GM23338 (cell line): ENCODE data around the gene XPNPEP1. TPM values are rescaled to one million over a fixed set of nuclear protein-coding genes. Genes with fewer than 3 reads are reported as not detected.

Experiments used
- ATAC-seq: fragments of 200-7000 bp; cut with Tn5 transposase; 3 replicates; pipeline ENCODE4 v1.9.1; 2020
- DNase-seq: peaks from one replicate; pipeline ENCODE4 v3.0.0-alpha.2; 2015; ENCODE audit warnings: low spot score
- H2AFZ ChIP-seq: fragments of 200-600 bp; sonication (generic); 2 replicates; pipeline ENCODE4 v1.8.0; 2016; ENCODE audit warnings: antibody characterized with exemption, mild to moderate bottlenecking, moderate library complexity
- H3F3A ChIP-seq: fragments of 200-600 bp; sonication (generic); replicated peaks from 2 replicates; pipeline ENCODE4 v1.8.0; 2017; ENCODE audit warnings: antibody characterized with exemption, mixed run types, low read depth
- H3K27ac ChIP-seq: fragments of 200-600 bp; sonication (generic); 2 replicates; pipeline ENCODE4 v1.6.1; 2016; ENCODE audit warnings: low read depth
- H3K27me3 ChIP-seq: fragments of 200-600 bp; sonication (generic); 2 replicates; pipeline ENCODE4 v1.8.0; 2016; ENCODE audit warnings: mild to moderate bottlenecking, mixed run types, moderate library complexity; ENCODE audit not compliant: insufficient read depth
- H3K36me3 ChIP-seq: fragments of 200-600 bp; sonication (generic); 2 replicates; pipeline ENCODE4 v1.8.0; 2016; ENCODE audit warnings: mild to moderate bottlenecking; ENCODE audit not compliant: insufficient read depth
- H3K4me1 ChIP-seq: fragments of 200-600 bp; sonication (generic); 2 replicates; pipeline ENCODE4 v1.8.0; 2016; ENCODE audit warnings: mild to moderate bottlenecking, moderate library complexity; ENCODE audit not compliant: insufficient read depth
- H3K4me2 ChIP-seq: fragments of 200-600 bp; sonication (generic); 2 replicates; pipeline ENCODE4 v1.7.1; 2017; ENCODE audit warnings: mixed run types
- H3K4me3 ChIP-seq: fragments of 200-600 bp; sonication (generic); 2 replicates; pipeline ENCODE4 v1.6.1; 2016; ENCODE audit warnings: mixed run types
- H3K79me2 ChIP-seq: fragments of 200-600 bp; sonication (generic); replicated peaks from 2 replicates; pipeline ENCODE4 v1.8.0; 2017; ENCODE audit warnings: mild to moderate bottlenecking; ENCODE audit not compliant: insufficient read depth
- H3K9me2 ChIP-seq: fragments of 200-600 bp; sonication (generic); 2 replicates; pipeline ENCODE4 v1.8.0; 2017; ENCODE audit not compliant: insufficient read depth
- H4K20me1 ChIP-seq: fragments of 200-600 bp; sonication (generic); replicated peaks from 2 replicates; pipeline ENCODE4 v1.8.0; 2017; ENCODE audit warnings: mild to moderate bottlenecking; ENCODE audit not compliant: insufficient read depth
- H3K27ac Mint-ChIP-seq: 2 replicates; pipeline ENCODE4 v1.8.0; 2020; ENCODE audit warnings: inconsistent platforms, mild to moderate bottlenecking, moderate library complexity, mixed read lengths
- H3K27me3 Mint-ChIP-seq: 3 replicates; pipeline ENCODE4 v1.8.0; 2022; ENCODE audit warnings: low read depth, mild to moderate bottlenecking, moderate library complexity, mixed read lengths, inconsistent platforms; ENCODE audit not compliant: insufficient read depth, poor library complexity
- H3K36me3 Mint-ChIP-seq: 3 replicates; pipeline ENCODE4 v1.8.0; 2021; ENCODE audit warnings: low read depth, mild to moderate bottlenecking, inconsistent platforms, moderate library complexity, mixed read lengths
- H3K4me1 Mint-ChIP-seq: 3 replicates; pipeline ENCODE4 v1.8.0; 2020; ENCODE audit warnings: mild to moderate bottlenecking, inconsistent platforms, mixed read lengths
- H3K4me3 Mint-ChIP-seq: 3 replicates; pipeline ENCODE4 v1.8.0; 2021; ENCODE audit warnings: moderate library complexity, mild to moderate bottlenecking, inconsistent platforms, mixed read lengths
- H3K9me3 Mint-ChIP-seq: 3 replicates; pipeline ENCODE4 v1.8.0; 2020; ENCODE audit warnings: moderate library complexity, mild to moderate bottlenecking, inconsistent platforms, mixed read lengths
- CREB1 ChIP-seq: fragments of 250-450 bp; sonication (Bioruptor Pico); IDR thresholded peaks from 2 replicates; pipeline ENCODE4 v1.5.0; 2020; ENCODE audit warnings: low read depth, mild to moderate bottlenecking, moderate library complexity
- polyA plus RNA-seq: library from polyadenylated mRNA; unstranded; fragments of >200 nt; fragmentation: Nextera tagmentation; extraction: Ambion mirVana; gene quantifications from 2 replicates; pipeline ENCODE4 v1.2.1, GENCODE V29; 2016
- total RNA-seq: library from RNA; depleted of rRNA; stranded (reverse); fragments of >200 nt; shearing (Covaris generic); gene quantifications from 2 replicates; pipeline ENCODE4 v1.2.3, GENCODE V29; 2014
- TF ChIP-seq, protein P1 (sequence below): fragments of 250-450 bp; sonication (Bioruptor Pico); IDR thresholded peaks from 2 replicates; pipeline ENCODE4 v1.5.0; 2020; ENCODE audit warnings: mild to moderate bottlenecking, moderate library complexity
- TF ChIP-seq, protein P2 (sequence below), 2 experiments: fragments of 200-600 bp in 1 of 2; sonication (generic) in 1 of 2; conservative IDR thresholded peaks; 2 replicates each; pipeline versions ENCODE4 v1.5.1 to v1.6.1; 2016 to 2017; ENCODE audit warnings: antibody characterized with exemption in 2 of 2, low read depth in 2 of 2, mild to moderate bottlenecking in 2 of 2, moderate library complexity in 1 of 2

XPNPEP1 gene
- total and polyA plus RNA-seq, 2 experiments from 2014 or later: 17.5 to 55.8 TPM

DNA sequence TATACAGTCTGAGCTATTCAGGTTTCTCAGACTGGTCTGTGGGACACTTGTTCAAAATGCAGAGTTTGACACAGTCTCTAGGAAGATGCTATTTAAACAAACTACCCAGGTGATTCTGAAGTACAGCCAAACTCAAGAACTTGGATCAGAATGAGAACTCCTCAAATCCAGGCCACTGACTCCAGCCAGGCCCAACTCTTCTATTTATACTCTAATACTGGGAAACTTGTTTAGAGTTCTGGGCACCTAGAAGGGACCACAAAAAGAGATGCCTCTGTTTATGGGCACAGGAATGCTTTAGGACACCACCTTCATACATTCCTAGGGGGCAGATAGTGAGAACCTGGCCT lies 44.4 kb upstream of the XPNPEP1 start (continued):
- TF ChIP-seq, protein P1, sequence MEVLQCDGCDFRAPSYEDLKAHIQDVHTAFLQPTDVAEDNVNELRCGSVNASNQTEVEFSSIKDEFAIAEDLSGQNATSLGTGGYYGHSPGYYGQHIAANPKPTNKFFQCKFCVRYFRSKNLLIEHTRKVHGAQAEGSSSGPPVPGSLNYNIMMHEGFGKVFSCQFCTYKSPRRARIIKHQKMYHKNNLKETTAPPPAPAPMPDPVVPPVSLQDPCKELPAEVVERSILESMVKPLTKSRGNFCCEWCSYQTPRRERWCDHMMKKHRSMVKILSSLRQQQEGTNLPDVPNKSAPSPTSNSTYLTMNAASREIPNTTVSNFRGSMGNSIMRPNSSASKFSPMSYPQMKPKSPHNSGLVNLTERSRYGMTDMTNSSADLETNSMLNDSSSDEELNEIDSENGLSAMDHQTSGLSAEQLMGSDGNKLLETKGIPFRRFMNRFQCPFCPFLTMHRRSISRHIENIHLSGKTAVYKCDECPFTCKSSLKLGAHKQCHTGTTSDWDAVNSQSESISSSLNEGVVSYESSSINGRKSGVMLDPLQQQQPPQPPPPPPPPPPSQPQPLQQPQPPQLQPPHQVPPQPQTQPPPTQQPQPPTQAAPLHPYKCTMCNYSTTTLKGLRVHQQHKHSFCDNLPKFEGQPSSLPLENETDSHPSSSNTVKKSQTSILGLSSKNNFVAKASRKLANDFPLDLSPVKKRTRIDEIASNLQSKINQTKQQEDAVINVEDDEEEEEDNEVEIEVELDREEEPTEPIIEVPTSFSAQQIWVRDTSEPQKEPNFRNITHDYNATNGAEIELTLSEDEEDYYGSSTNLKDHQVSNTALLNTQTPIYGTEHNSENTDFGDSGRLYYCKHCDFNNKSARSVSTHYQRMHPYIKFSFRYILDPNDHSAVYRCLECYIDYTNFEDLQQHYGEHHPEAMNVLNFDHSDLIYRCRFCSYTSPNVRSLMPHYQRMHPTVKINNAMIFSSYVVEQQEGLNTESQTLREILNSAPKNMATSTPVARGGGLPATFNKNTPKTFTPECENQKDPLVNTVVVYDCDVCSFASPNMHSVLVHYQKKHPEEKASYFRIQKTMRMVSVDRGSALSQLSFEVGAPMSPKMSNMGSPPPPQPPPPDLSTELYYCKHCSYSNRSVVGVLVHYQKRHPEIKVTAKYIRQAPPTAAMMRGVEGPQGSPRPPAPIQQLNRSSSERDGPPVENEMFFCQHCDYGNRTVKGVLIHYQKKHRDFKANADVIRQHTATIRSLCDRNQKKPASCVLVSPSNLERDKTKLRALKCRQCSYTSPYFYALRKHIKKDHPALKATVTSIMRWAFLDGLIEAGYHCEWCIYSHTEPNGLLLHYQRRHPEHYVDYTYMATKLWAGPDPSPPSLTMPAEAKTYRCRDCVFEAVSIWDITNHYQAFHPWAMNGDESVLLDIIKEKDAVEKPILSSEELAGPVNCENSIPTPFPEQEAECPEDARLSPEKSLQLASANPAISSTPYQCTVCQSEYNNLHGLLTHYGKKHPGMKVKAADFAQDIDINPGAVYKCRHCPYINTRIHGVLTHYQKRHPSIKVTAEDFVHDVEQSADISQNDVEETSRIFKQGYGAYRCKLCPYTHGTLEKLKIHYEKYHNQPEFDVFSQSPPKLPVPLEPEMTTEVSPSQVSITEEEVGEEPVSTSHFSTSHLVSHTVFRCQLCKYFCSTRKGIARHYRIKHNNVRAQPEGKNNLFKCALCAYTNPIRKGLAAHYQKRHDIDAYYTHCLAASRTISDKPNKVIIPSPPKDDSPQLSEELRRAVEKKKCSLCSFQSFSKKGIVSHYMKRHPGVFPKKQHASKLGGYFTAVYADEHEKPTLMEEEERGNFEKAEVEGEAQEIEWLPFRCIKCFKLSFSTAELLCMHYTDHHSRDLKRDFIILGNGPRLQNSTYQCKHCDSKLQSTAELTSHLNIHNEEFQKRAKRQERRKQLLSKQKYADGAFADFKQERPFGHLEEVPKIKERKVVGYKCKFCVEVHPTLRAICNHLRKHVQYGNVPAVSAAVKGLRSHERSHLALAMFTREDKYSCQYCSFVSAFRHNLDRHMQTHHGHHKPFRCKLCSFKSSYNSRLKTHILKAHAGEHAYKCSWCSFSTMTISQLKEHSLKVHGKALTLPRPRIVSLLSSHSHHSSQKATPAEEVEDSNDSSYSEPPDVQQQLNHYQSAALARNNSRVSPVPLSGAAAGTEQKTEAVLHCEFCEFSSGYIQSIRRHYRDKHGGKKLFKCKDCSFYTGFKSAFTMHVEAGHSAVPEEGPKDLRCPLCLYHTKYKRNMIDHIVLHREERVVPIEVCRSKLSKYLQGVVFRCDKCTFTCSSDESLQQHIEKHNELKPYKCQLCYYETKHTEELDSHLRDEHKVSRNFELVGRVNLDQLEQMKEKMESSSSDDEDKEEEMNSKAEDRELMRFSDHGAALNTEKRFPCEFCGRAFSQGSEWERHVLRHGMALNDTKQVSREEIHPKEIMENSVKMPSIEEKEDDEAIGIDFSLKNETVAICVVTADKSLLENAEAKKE: no peak
- no peak for TF ChIP-seq CREB1 (CRISPR knock-in tag)

DNA sequence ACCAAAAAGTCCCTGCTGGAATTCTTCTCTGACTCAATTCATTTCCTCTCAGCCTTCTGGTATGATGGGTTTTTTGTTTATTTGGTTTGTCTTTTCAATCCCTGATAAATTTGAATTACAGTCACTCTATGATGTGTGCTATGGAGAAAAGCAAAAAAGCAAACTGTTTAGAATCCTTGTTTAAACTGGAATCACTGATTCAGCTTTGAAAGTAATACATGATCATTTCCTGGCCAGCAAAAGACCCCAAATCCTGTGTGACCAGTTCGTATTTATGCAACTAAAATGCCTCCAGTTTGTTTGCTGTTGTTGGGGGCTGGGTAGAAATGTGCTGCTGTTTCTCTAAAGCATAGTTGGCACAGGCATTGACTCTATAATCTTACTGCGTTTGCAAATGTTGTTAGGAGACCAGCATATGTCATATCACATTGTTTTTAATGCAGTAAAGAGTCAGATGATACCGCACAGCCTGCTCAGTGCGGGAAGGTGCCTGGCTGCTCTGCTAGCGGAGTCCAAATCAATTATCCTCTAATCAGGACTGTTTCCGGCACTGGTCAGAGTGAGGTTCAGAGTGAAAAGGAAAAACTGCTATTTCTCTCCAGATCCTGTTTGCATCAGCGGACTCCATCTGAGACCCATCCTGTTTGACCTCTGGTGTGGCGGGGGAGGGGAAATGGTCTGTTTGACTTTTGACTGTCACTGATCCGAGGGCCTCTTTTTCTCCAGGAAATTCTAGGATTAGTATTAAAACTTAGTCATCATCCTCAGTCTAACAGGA lies 43.8 kb upstream of the XPNPEP1 start:
- Histone ChIP-seq H3K27me3 (no peaks in the 10 kb centered on the region), H4K20me1 (no peaks in the 10 kb centered on the region), H3K79me2 (no peaks in the 10 kb centered on the region), H3F3A (no peaks in the 10 kb centered on the region), H3K36me3 (no peaks in the 10 kb centered on the region), H3K4me2 (peak overlapping the region; percentile 70), H2AFZ (peak overlapping the region; percentile 88), H3K27ac (peak overlapping the region; percentile 12; the same call in 1 of the 2 replicates), H3K4me3 (no peak overlapping the region), H3K9me2 (no peaks in the 10 kb centered on the region), H3K4me1 (peaks cover 17% of the 10 kb centered on the region)
- TF ChIP-seq, protein P2, sequence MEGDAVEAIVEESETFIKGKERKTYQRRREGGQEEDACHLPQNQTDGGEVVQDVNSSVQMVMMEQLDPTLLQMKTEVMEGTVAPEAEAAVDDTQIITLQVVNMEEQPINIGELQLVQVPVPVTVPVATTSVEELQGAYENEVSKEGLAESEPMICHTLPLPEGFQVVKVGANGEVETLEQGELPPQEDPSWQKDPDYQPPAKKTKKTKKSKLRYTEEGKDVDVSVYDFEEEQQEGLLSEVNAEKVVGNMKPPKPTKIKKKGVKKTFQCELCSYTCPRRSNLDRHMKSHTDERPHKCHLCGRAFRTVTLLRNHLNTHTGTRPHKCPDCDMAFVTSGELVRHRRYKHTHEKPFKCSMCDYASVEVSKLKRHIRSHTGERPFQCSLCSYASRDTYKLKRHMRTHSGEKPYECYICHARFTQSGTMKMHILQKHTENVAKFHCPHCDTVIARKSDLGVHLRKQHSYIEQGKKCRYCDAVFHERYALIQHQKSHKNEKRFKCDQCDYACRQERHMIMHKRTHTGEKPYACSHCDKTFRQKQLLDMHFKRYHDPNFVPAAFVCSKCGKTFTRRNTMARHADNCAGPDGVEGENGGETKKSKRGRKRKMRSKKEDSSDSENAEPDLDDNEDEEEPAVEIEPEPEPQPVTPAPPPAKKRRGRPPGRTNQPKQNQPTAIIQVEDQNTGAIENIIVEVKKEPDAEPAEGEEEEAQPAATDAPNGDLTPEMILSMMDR (conservative IDR thresholded peaks at IDR 0.05; ENCODE audit: low read depth in 2 of 2): no peak
- H3K4me1 Mint-ChIP-seq: peaks cover 29% of the 10 kb centered on the region
- H3K36me3 Mint-ChIP-seq: no peaks in the 10 kb centered on the region
- no peaks in the 10 kb centered on the region for H3K9me3 Mint-ChIP-seq
- no peak overlapping the region for H3K4me3 Mint-ChIP-seq
- peak; percentile 28 for DNase-seq
- no peaks in the 10 kb centered on the region for H3K27me3 Mint-ChIP-seq
- peak; percentile 39; the same call in 2 of the 3 replicates for ATAC-seq
- H3K27ac Mint-ChIP-seq: peak overlapping the region; percentile 73; the same call in 1 of the 2 replicates
